Keratinocyte (primary cell): ENCODE results near the gene DNAJC7. TPM values are rescaled to one million over a fixed set of nuclear protein-coding genes. Genes with fewer than 3 reads are reported as not detected.

Experiments
- DNase-seq: peaks from one replicate; pipeline ENCODE4 v3.0.0-alpha.2; 2011; ENCODE audit warnings: low read depth, missing footprints, low spot score
- FAIRE-seq: peaks from 2 replicates; lab custom pipeline; 2011; peaks lifted over from hg19 to GRCh38; lab: Jason Lieb, UNC
- H2AFZ ChIP-seq: 2 replicates; pipeline ENCODE4 v1.6.0; 2012; ENCODE audit warnings: low read length, control low read depth, inconsistent platforms; ENCODE audit not compliant: control insufficient read depth
- H3K27ac ChIP-seq: 2 replicates; pipeline ENCODE4 v1.5.1; 2011; ENCODE audit warnings: low read length; ENCODE audit not compliant: control insufficient read depth, insufficient read depth
- H3K27me3 ChIP-seq: 3 replicates; pipeline ENCODE4 v1.6.0; 2011; ENCODE audit warnings: low read length; ENCODE audit not compliant: control insufficient read depth, insufficient read depth; ENCODE audit errors: extremely low read depth
- H3K36me3 ChIP-seq, 2 experiments: 2 replicates in 1 of 2; 3 replicates in 1 of 2; pipeline ENCODE4 v1.5.1; 2011; ENCODE audit warnings: low read length in 2 of 2, mild to moderate bottlenecking in 1 of 2; ENCODE audit not compliant: control insufficient read depth in 2 of 2, insufficient read depth in 2 of 2; ENCODE audit errors: extremely low read depth in 1 of 2
- H3K4me1 ChIP-seq: 3 replicates; pipeline ENCODE4 v1.5.1; 2011; ENCODE audit warnings: low read length; ENCODE audit not compliant: control insufficient read depth, insufficient read depth; ENCODE audit errors: extremely low read depth
- H3K4me2 ChIP-seq: 3 replicates; pipeline ENCODE4 v1.6.0; 2011; ENCODE audit warnings: low read depth, low read length; ENCODE audit not compliant: control insufficient read depth, insufficient read depth; ENCODE audit errors: extremely low read depth
- H3K4me3 ChIP-seq, 3 experiments: fragments of 200-600 bp in 1 of 3; sonication (generic) in 1 of 3; 2 replicates in 2 of 3; 3 replicates in 1 of 3; pipeline ENCODE4 v1.5.1; 2011 to 2016; ENCODE audit warnings: low read length in 3 of 3, mild to moderate bottlenecking in 3 of 3, control low read depth in 2 of 3, inconsistent platforms in 1 of 3, low read depth in 1 of 3, mixed read lengths in 1 of 3, mixed run types in 1 of 3, moderate library complexity in 1 of 3; ENCODE audit not compliant: control insufficient read depth in 2 of 3, insufficient read depth in 2 of 3; ENCODE audit errors: extremely low read depth in 1 of 3
- H3K79me2 ChIP-seq: 2 replicates; pipeline ENCODE4 v1.6.0; 2012; ENCODE audit warnings: low read length; ENCODE audit not compliant: control insufficient read depth, insufficient read depth
- H3K9ac ChIP-seq: 3 replicates; pipeline ENCODE4 v1.6.0; 2011; ENCODE audit warnings: low read length; ENCODE audit not compliant: control insufficient read depth, insufficient read depth; ENCODE audit errors: extremely low read depth
- H3K9me1 ChIP-seq: 3 replicates; pipeline ENCODE4 v1.6.0; 2011; ENCODE audit warnings: low read length; ENCODE audit not compliant: control insufficient read depth, insufficient read depth; ENCODE audit errors: extremely low read depth
- H3K9me3 ChIP-seq: 2 replicates; pipeline ENCODE4 v1.5.1; 2012; ENCODE audit warnings: low read depth, low read length; ENCODE audit not compliant: control insufficient read depth
- H4K20me1 ChIP-seq: 3 replicates; pipeline ENCODE4 v1.6.0; 2011; ENCODE audit warnings: low read length; ENCODE audit not compliant: control insufficient read depth, insufficient read depth; ENCODE audit errors: extremely low read depth
- EZH2 ChIP-seq: IDR thresholded peaks from one replicate; pipeline ENCODE4 v1.6.1; 2012; ENCODE audit warnings: inconsistent platforms, mild to moderate bottlenecking, low read length, moderate library complexity
- dilution Hi-C: fragments of 300-500 bp; cut with MboI; formaldehyde crosslinking; loops from one replicate; pipeline ENCODE4 v1.7.0; 2020; ENCODE audit warnings: low sequenced_read_pairs; ENCODE audit not compliant: extremely low pct_ligation_motif_present
- polyA plus RNA-seq, 5 experiments: library from polyadenylated mRNA; depleted of rRNA in 3 of 5; stranded (reverse) in 3 of 5; stranded (forward) in 1 of 5; unstranded in 1 of 5; fragments of >200 nt; gene quantifications; 1 replicate in 1 of 5; 2 replicates in 3 of 5; 3 replicates in 1 of 5; pipeline versions ENCODE4 v1.2.1 to v1.2.3, GENCODE V29; 2011 to 2012; ENCODE audit warnings: missing spikeins in 2 of 5, low read depth in 1 of 5, low replicate concordance in 1 of 5
- TF ChIP-seq, protein P1 (sequence below), 3 experiments: IDR thresholded peaks in 1 of 3; conservative IDR thresholded peaks in 1 of 3; optimal IDR thresholded peaks in 1 of 3; 2 replicates in 2 of 3; 3 replicates in 1 of 3; pipeline versions ENCODE3 to v1.5.1; 2011; ENCODE audit warnings: low read length in 3 of 3, mild to moderate bottlenecking in 3 of 3, moderate library complexity in 2 of 3, control low read depth in 1 of 3, inconsistent platforms in 1 of 3; ENCODE audit not compliant: insufficient read depth in 2 of 3; ENCODE audit errors: extremely low read depth in 1 of 3

DNAJC7 gene
- polyA plus RNA-seq, 1 donor (not counting 4 experiments of a cell fraction or from before 2014, with no cell fraction given): 82.5 TPM

DNA sequence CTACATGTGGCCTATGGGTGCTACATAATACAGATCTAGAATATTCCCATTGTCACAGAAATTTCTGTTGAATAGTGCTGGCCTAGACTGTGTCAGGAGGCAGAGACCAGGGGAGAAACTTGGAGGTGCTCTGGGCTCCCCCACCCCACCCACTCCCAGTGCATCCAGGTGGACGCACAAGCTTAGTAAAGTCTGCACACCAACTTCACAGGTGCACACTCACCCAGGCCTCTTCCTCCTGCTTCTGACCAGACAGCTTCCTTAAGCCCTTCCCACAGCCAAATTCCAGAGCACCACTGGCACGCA is 58.3 kb downstream of the DNAJC7 start:
- Histone ChIP-seq H3K4me2 (no peak overlapping the region), H3K79me2 (no peaks in the 10 kb centered on the region), H3K9me1 (no peaks in the 10 kb centered on the region), H3K9me3 (no peaks in the 10 kb centered on the region), H3K4me3 (no peak overlapping the region), H4K20me1 (no peaks in the 10 kb centered on the region), H3K27me3 (peaks cover 5% of the 10 kb centered on the region), H3K4me1 (no peaks in the 10 kb centered on the region), H3K27ac (no peak overlapping the region), H2AFZ (no peak overlapping the region), H3K9ac (no peak overlapping the region), H3K36me3 (no peaks in the 10 kb centered on the region)
- no peak for FAIRE-seq
- TF ChIP-seq, protein P1, sequence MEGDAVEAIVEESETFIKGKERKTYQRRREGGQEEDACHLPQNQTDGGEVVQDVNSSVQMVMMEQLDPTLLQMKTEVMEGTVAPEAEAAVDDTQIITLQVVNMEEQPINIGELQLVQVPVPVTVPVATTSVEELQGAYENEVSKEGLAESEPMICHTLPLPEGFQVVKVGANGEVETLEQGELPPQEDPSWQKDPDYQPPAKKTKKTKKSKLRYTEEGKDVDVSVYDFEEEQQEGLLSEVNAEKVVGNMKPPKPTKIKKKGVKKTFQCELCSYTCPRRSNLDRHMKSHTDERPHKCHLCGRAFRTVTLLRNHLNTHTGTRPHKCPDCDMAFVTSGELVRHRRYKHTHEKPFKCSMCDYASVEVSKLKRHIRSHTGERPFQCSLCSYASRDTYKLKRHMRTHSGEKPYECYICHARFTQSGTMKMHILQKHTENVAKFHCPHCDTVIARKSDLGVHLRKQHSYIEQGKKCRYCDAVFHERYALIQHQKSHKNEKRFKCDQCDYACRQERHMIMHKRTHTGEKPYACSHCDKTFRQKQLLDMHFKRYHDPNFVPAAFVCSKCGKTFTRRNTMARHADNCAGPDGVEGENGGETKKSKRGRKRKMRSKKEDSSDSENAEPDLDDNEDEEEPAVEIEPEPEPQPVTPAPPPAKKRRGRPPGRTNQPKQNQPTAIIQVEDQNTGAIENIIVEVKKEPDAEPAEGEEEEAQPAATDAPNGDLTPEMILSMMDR (optimal IDR thresholded peaks at IDR 0.05 in 1 of 3, IDR thresholded peaks at IDR 0.05 in 1 of 3, conservative IDR thresholded peaks at IDR 0.05 in 1 of 3; ENCODE audit: extremely low read depth in 1 of 3, insufficient read depth in 2 of 3, low read length in 3 of 3): no peak
- TF ChIP-seq EZH2: no peak
- dilution Hi-C loops: no loop called here
- no peak for DNase-seq

DNA sequence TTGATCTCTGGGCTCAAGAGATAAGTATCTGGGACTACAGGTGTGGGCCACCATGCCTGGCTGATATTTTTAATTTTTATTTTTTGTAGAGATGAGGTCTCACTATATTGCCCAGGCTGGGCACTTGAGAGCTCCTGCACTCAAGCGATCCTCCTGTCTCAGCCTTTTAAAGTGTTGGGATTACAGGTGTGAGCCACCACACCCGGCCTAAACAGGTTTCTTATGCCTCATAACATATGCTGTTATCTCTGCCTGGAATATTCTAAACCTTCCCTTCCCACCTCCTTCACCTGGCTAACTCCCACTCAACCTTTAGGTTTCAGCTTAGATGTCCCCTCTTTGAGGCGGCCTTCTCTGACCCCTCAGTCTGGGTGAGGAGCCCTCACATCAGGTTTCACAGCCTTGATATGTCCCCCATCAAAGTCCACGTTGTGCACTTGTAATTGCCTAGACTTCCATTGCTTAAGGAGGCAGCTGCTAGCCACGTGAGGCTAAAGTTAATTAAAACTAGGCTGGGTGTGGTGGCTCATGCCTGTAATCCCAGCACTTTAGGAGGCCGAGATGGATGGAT is 59.3 kb downstream of the DNAJC7 start:
- Histone ChIP-seq H3K9ac (no peak overlapping the region), H3K9me1 (no peaks in the 10 kb centered on the region), H3K27me3 (peaks cover 5% of the 10 kb centered on the region), H3K36me3 (no peaks in the 10 kb centered on the region), H4K20me1 (no peaks in the 10 kb centered on the region), H3K4me2 (no peak overlapping the region), H3K9me3 (no peaks in the 10 kb centered on the region), H3K4me3 (no peak overlapping the region), H3K27ac (no peak overlapping the region), H2AFZ (no peak overlapping the region), H3K79me2 (no peaks in the 10 kb centered on the region), H3K4me1 (no peaks in the 10 kb centered on the region)
- no peak for DNase-seq
- TF ChIP-seq, protein P1 (optimal IDR thresholded peaks at IDR 0.05 in 1 of 3, IDR thresholded peaks at IDR 0.05 in 1 of 3, conservative IDR thresholded peaks at IDR 0.05 in 1 of 3; ENCODE audit: extremely low read depth in 1 of 3, insufficient read depth in 2 of 3, low read length in 3 of 3): no peak
- no peak for TF ChIP-seq EZH2
- no peak for FAIRE-seq
- dilution Hi-C loops: no loop called here
